Bronchial epithelial cell (primary cell): ENCODE measurements around the gene VAMP5. TPM values are rescaled to one million over a fixed set of nuclear protein-coding genes. Genes with fewer than 3 reads are reported as not detected.
A peak's percentile ranks its signal among the peaks of the same experiment; 100 is the strongest.

ENCODE experiments used
- DNase-seq: peaks from one replicate; pipeline ENCODE4 v3.0.0-alpha.2; 2010; ENCODE audit warnings: low read depth
- FAIRE-seq: peaks from 2 replicates; lab custom pipeline; 2011; peaks lifted over from hg19 to GRCh38; lab: Jason Lieb, UNC
- H3K27me3 ChIP-seq: 2 replicates; pipeline ENCODE4 v1.5.1; 2011; ENCODE audit warnings: low read length; ENCODE audit not compliant: control insufficient read depth, insufficient read depth
- H3K36me3 ChIP-seq: 2 replicates; pipeline ENCODE4 v1.5.1; 2011; ENCODE audit warnings: low read length; ENCODE audit not compliant: control insufficient read depth, insufficient read depth
- H3K4me3 ChIP-seq: 2 replicates; pipeline ENCODE4 v1.5.1; 2011; ENCODE audit warnings: mild to moderate bottlenecking, low read depth, low read length, control low read depth
- CTCF ChIP-seq: IDR thresholded peaks from 2 replicates; pipeline ENCODE4 v1.5.1; 2011; ENCODE audit warnings: mild to moderate bottlenecking, moderate library complexity, low read length, control low read depth, inconsistent platforms; ENCODE audit not compliant: insufficient read depth, severe bottlenecking
- total RNA-seq: library from RNA; depleted of rRNA; stranded (reverse); fragments of >200 nt; gene quantifications from 2 replicates; pipeline ENCODE4 v1.2.1, GENCODE V29; 2014

Gene VAMP5
- total RNA-seq, 1 donor from 2014 or later, result 4.5 TPM

- no peak for FAIRE-seq
Measured at GRCh38 chr2:85596486-85597143, 12.4 kb downstream of the VAMP5 start.

GRCh38 chr2:85597241-85597640 lies 13.0 kb downstream of the VAMP5 start:
- H3K4me3 ChIP-seq, result no peak overlapping the region
- FAIRE-seq, result no peak
- no peak for TF ChIP-seq CTCF

More at GRCh38 chr2:85596486-85597143, 12.4 kb downstream of the VAMP5 start:
- TF ChIP-seq CTCF, result no peak
- Histone ChIP-seq H3K36me3 (peaks cover 12% of the 10 kb centered on the region), H3K4me3 (peak overlapping the region; percentile 84), H3K27me3 (no peaks in the 10 kb centered on the region)
- DNase-seq, result no peak

DNA sequence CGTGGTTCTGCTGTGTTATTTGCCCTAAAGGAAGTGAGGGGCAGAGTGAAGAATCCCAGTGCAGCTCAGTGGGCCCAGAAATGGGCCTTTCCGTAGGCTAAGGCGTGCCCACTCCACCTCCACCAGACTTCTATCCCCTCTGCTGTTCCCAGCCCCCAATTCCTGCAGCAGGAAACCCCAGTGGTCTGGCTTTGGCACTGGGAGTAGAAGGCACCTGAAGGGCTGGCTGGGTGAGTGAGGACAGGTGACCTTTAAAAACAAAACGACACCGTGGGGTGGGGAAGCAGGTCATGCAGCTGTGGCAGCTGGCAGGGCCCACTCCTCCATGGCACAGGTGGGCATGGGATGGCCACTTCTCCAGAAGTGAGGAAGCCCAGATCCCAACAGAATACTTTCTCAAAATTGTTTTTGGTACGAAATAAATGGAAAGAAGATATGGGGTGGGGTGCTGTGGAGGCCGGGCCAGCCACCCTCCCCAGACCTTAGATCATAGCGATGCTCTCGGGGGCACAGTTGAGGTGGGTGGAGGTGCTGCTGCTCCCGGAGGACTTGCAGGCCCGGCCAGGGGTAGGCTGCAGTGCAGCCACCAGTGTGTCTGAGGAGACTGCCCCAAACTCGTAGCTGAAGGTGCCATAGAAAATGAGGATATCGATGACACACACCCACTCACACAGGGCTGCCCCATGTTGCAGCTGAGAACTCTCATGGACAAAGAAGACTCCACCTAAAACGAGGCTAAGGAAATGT lies 14.5 kb downstream of the VAMP5 start:
- no peaks in the 10 kb centered on the region for H3K27me3 ChIP-seq
- H3K36me3 ChIP-seq, result peaks cover 12% of the 10 kb centered on the region
- no peak overlapping the region for H3K4me3 ChIP-seq
- DNase-seq (no peak), FAIRE-seq (no peak)
- no peak for TF ChIP-seq CTCF

More at GRCh38 chr2:85597241-85597640, 13.0 kb downstream of the VAMP5 start:
- Histone ChIP-seq H3K36me3 (peaks cover 12% of the 10 kb centered on the region), H3K27me3 (no peaks in the 10 kb centered on the region)
- no peak for DNase-seq

DNA sequence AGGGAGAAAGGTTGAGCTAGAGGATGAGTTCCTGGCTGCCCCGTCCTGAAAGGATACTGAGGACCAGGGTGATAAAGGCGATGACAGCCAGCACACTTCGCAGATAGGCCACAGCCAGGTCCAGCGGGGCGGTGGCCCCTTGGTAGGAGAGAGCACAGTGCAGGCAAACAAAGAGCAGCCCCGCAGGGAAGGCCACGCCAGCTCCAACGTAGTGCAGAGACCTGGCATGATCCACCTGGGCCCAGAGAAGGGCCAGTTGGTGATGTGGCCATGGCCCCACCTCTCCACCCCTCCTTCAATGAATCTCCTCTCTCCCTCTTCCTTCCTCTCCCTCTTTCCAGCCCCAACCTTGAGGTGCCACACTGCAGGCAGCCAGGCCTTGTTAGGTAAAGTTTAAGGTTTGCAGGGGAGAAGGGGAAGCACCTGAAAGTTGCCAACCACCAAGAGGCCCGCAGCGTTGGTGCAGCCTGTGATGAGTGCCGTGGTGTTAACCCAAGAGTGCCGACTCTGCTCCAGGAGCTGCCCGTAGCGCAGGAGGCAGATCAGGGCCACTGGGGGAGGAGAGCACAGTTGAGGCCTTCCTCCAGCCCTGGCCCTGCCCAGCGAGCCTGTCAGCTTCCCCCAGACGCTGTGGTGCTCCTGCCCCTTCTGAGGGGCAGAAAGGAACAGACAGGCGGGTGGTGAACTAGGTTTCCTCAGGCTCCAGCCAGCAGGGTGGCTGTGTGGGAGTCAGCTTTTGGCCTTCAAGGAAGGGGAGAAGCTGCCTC lies 15.4 kb downstream of the VAMP5 start:
- Histone ChIP-seq H3K27me3 (no peaks in the 10 kb centered on the region), H3K4me3 (no peak overlapping the region), H3K36me3 (peaks cover 12% of the 10 kb centered on the region)
- FAIRE-seq (no peak), DNase-seq (no peak)
- no peak for TF ChIP-seq CTCF

GRCh38 chr2:85600235-85600575 lies 16.0 kb downstream of the VAMP5 start:
- Histone ChIP-seq H3K36me3 (peaks cover 12% of the 10 kb centered on the region), H3K27me3 (no peaks in the 10 kb centered on the region), H3K4me3 (no peak overlapping the region)
- TF ChIP-seq CTCF, result no peak
- no peak for FAIRE-seq
- no peak for DNase-seq
